Left ventricle myocardium inferior (tissue), 1 donor: ENCODE results near the gene HLA-F. TPM values are rescaled to one million over a fixed set of nuclear protein-coding genes. Genes with fewer than 3 reads are reported as not detected.

Source experiments
- DNase-seq: peaks from one replicate; pipeline ENCODE4 v3.0.0-alpha.2; 2020
- H3K27ac ChIP-seq: fragments of 200-600 bp; replicated peaks from 2 replicates; pipeline ENCODE4 v1.8.0; 2021
- H3K27me3 ChIP-seq: fragments of 200-600 bp; 2 replicates; pipeline ENCODE4 v1.8.0; 2021; ENCODE audit warnings: low read depth
- H3K36me3 ChIP-seq: fragments of 200-600 bp; 2 replicates; pipeline ENCODE4 v1.8.0; 2021
- H3K4me1 ChIP-seq: fragments of 200-600 bp; 2 replicates; pipeline ENCODE4 v1.8.0; 2021
- H3K4me3 ChIP-seq: fragments of 200-600 bp; 2 replicates; pipeline ENCODE4 v1.8.0; 2021; ENCODE audit warnings: mild to moderate bottlenecking, moderate library complexity
- H3K9me3 ChIP-seq: fragments of 200-600 bp; replicated peaks from 2 replicates; pipeline ENCODE4 v1.8.0; 2021
- intact Hi-C: fragments of 100-400 bp; cut with micrococcal nuclease; formaldehyde crosslinking; loops from one replicate; pipeline ENCODE4 v1.11.0; 2022
- total RNA-seq: library from RNA; stranded (reverse); fragmentation: NEBNext Ultra II Directional; extraction: Animal tissue kit (Norgen Biotek cat#: 25700); gene quantifications from one replicate; pipeline ENCODE4 v1.2.1, GENCODE V29; 2021
- TF ChIP-seq, protein P1 (sequence below): fragments of 200-600 bp; IDR thresholded peaks from 2 replicates; pipeline ENCODE4 v1.8.0; 2021; ENCODE audit warnings: antibody characterized with exemption, mild to moderate bottlenecking, borderline replicate concordance
- donor health status: DM: no; HTN: yes; CAD: no; lungs with severe emphysema.

The HLA-F gene
- total RNA-seq, 1 donor from 2014 or later: 29.4 TPM

DNA sequence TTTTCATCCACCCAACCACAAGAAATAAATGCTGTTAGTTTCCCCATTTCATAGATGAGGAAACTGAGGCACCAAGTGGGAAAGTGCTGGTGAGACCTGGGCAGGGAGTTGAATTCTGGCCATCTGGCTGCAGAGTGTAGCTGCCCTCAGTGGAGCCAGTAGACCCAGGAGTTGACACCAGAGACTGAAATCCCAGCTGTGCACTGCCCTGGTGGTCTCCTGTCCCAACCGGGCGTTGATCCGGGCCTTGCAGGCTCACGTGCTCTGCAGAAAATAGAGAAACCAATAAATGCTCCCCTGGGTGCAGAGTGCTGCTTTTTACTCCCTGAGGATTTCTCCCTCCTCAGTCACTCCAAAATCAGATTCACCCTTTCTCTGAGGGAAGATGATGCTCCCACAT is 18.4 kb downstream of the HLA-F start:
- Histone ChIP-seq H3K9me3 (no peaks in the 10 kb centered on the region), H3K27ac (no peak overlapping the region), H3K36me3 (no peaks in the 10 kb centered on the region), H3K27me3 (no peaks in the 10 kb centered on the region), H3K4me3 (no peak overlapping the region), H3K4me1 (peaks cover 14% of the 10 kb centered on the region)
- intact Hi-C loops: no loop called here
- TF ChIP-seq, protein P1, sequence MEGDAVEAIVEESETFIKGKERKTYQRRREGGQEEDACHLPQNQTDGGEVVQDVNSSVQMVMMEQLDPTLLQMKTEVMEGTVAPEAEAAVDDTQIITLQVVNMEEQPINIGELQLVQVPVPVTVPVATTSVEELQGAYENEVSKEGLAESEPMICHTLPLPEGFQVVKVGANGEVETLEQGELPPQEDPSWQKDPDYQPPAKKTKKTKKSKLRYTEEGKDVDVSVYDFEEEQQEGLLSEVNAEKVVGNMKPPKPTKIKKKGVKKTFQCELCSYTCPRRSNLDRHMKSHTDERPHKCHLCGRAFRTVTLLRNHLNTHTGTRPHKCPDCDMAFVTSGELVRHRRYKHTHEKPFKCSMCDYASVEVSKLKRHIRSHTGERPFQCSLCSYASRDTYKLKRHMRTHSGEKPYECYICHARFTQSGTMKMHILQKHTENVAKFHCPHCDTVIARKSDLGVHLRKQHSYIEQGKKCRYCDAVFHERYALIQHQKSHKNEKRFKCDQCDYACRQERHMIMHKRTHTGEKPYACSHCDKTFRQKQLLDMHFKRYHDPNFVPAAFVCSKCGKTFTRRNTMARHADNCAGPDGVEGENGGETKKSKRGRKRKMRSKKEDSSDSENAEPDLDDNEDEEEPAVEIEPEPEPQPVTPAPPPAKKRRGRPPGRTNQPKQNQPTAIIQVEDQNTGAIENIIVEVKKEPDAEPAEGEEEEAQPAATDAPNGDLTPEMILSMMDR: no peak
- no peak for DNase-seq

DNA sequence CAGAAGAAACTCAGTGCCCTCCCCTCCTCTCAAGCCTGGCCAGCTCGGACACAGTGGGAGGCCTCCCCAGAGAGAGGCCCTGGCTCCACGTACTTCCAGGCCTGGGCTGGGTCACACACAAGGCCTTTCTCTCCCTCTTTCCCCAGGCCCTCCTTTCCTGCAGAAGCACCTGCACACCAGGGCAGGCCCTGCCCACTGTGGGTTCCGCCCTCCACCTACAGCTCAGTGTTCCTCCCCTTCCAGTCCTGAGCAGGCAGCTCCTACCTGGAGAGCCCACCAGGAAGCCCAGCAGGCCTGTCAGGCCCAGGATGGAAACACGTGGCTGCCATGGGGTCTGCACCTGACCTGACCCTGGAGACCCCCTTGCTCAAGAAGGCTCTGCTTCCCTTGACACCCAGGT is 18.9 kb downstream of the HLA-F start:
- no peak overlapping the region for H3K27ac ChIP-seq
- no peaks in the 10 kb centered on the region for H3K36me3 ChIP-seq
- no peak overlapping the region for H3K4me3 ChIP-seq
- H3K27me3 ChIP-seq: no peaks in the 10 kb centered on the region
- H3K4me1 ChIP-seq: peaks cover 8% of the 10 kb centered on the region
- DNase-seq: no peak
- intact Hi-C loops: no loop called here
- TF ChIP-seq, protein P1: no peak
- no peaks in the 10 kb centered on the region for H3K9me3 ChIP-seq

DNA sequence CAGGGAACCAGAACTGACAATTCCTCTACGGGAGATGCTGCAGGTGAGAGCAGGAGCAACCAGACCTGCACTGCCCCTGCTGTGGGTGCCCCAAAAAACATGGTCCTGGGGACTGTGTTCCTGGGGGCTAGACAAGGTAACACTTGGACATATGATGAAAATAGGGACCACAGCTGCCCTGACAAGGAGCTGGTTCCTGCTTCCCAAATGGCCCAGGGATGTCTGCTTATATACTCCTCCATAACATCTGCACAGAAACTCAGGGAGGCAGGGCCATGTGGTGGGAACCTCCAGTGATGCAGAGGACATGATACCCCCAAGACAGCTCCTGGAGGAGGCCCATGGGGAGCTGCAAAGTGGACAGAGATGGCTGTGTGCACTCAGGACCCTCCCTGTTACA is 19.8 kb downstream of the HLA-F start:
- Histone ChIP-seq H3K4me3 (no peak overlapping the region), H3K36me3 (no peaks in the 10 kb centered on the region), H3K27ac (no peak overlapping the region), H3K4me1 (peaks cover 7% of the 10 kb centered on the region), H3K27me3 (no peaks in the 10 kb centered on the region), H3K9me3 (no peaks in the 10 kb centered on the region)
- TF ChIP-seq, protein P1: no peak
- no peak for DNase-seq
- intact Hi-C loops: no loop called here

DNA sequence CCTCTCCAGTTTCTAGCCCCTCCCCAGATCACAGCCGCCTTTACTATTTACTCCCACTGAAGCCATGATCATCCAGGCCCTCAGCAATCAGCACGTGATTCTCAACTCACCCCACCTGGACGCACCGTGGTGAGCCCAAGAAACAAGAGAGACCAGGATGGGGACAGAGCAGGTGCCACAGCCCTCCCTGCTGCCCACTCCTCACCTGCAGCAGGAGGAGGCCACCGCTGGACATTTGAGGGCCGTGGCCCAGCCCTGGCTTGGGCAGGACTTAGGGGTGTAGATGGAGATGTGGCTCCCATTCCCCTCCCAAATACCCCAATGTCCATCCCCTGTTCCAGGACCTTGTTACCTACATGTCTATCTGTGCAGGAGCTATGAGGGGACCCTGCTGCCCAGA is 20.3 kb downstream of the HLA-F start:
- Histone ChIP-seq H3K36me3 (no peaks in the 10 kb centered on the region), H3K4me3 (no peak overlapping the region), H3K27me3 (no peaks in the 10 kb centered on the region), H3K9me3 (no peaks in the 10 kb centered on the region), H3K27ac (no peak overlapping the region), H3K4me1 (peaks cover 13% of the 10 kb centered on the region)
- intact Hi-C loops: no loop called here
- no peak for DNase-seq
- TF ChIP-seq, protein P1: no peak

DNA sequence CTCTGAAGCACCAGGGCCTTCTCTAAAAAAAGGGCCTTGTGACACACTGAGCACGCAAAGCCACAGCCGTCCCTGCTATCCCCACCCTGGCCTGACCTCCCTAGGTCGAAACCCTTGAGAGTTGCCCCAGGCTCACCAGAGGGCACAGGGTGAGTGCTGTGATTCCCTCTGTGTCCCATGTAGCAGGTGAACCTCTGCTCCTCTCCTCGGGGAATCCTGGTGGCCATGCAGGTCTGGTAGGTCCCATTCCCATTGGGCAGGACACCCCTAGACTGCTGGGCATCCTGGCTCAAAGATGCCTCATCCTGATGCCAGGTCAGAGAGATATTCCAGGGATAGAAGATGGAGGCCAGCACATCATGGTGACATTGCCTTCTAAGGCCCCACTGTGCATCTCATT is 20.9 kb downstream of the HLA-F start:
- no peak for DNase-seq
- intact Hi-C loops: no loop called here

More for the DNA sequence above, 20.9 kb downstream of the HLA-F start:
- Histone ChIP-seq H3K4me1 (peaks cover 16% of the 10 kb centered on the region), H3K27ac (no peak overlapping the region), H3K36me3 (no peaks in the 10 kb centered on the region), H3K4me3 (no peak overlapping the region), H3K9me3 (no peaks in the 10 kb centered on the region), H3K27me3 (no peaks in the 10 kb centered on the region)
- TF ChIP-seq, protein P1: no peak
